ENCODE results near the gene SUN1.

DNA sequence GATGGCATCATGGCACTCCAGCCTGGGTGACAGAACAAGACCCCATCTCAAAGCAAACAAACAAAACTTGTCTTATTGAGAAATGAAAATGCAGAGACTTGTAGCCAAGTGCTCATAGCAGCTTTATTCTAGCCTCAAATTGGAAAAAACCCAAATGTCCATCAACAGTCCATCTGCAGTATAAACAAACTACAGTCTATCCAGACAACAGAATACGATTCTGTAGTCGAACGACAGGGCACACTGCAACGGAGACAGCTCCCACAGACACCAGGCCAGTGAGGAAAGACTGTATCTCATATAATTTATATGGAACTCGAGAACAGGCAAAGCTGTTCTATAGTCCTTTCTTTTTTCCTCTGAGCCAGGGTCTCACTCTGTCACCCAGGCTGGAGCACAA is 40.8 kb upstream of the SUN1 start:
- TF ChIP-seq, protein P1, sequence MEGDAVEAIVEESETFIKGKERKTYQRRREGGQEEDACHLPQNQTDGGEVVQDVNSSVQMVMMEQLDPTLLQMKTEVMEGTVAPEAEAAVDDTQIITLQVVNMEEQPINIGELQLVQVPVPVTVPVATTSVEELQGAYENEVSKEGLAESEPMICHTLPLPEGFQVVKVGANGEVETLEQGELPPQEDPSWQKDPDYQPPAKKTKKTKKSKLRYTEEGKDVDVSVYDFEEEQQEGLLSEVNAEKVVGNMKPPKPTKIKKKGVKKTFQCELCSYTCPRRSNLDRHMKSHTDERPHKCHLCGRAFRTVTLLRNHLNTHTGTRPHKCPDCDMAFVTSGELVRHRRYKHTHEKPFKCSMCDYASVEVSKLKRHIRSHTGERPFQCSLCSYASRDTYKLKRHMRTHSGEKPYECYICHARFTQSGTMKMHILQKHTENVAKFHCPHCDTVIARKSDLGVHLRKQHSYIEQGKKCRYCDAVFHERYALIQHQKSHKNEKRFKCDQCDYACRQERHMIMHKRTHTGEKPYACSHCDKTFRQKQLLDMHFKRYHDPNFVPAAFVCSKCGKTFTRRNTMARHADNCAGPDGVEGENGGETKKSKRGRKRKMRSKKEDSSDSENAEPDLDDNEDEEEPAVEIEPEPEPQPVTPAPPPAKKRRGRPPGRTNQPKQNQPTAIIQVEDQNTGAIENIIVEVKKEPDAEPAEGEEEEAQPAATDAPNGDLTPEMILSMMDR (IDR thresholded peaks at IDR 0.05; ENCODE audit: low read depth, low read length) = no peak
- no peak for TF ChIP-seq EZH2phosphoT487 (IDR thresholded peaks at IDR 0.05; ENCODE audit: low read depth)

Data from OCI-LY3 (cell line).